Breast epithelium (tissue), 4 donors: ENCODE data around the gene ABCC4. TPM values are rescaled to one million over a fixed set of nuclear protein-coding genes. Genes with fewer than 3 reads are reported as not detected.

Experiments
- DNase-seq, 2 donors: peaks; one replicate each; pipeline ENCODE4 v3.0.0-alpha.2; 2019; ENCODE audit warnings: low spot score in 2 of 2
- H3K27ac ChIP-seq, 2 donors: fragments of 200-600 bp; sonication (generic) in 1 of 2; one replicate each; pipeline ENCODE4 v1.5.1; 2016 to 2019; ENCODE audit warnings: mild to moderate bottlenecking in 1 of 2
- H3K27me3 ChIP-seq, 2 donors: fragments of 200-600 bp; sonication (generic) in 1 of 2; one replicate each; pipeline versions ENCODE4 v1.5.1 to v1.6.0; 2017 to 2019; ENCODE audit warnings: control low read depth in 1 of 2, mild to moderate bottlenecking in 1 of 2
- H3K36me3 ChIP-seq: fragments of 200-600 bp; one replicate; pipeline ENCODE4 v1.5.1; 2019
- H3K4me1 ChIP-seq, 2 donors: fragments of 200-600 bp; sonication (generic); one replicate each; pipeline ENCODE4 v1.5.1; 2016 to 2019; ENCODE audit warnings: control low read depth in 1 of 2
- H3K4me3 ChIP-seq, 3 donors: fragments of 200-600 bp; sonication (generic); 1 replicate in 2 of 3; 2 replicates in 1 of 3; pipeline ENCODE4 v1.5.1; 2016 to 2019; ENCODE audit warnings: mild to moderate bottlenecking in 3 of 3, moderate library complexity in 2 of 3
- H3K9me3 ChIP-seq, 2 donors: fragments of 200-600 bp; sonication (generic) in 1 of 2; one replicate each; pipeline ENCODE4 v1.5.1; 2016 to 2019; ENCODE audit warnings: control low read depth in 1 of 2
- POLR2A ChIP-seq: fragments of 450-650 bp; IDR thresholded peaks from one replicate; pipeline ENCODE4 v1.6.1; 2016; ENCODE audit warnings: antibody characterized with exemption, mild to moderate bottlenecking, moderate library complexity
- POLR2AphosphoS5 ChIP-seq, 3 donors: sonication (generic); formaldehyde crosslinking; IDR thresholded peaks; one replicate each; pipeline ENCODE4 v1.6.1; 2017; ENCODE audit warnings: antibody characterized with exemption in 3 of 3
- intact Hi-C: fragments of 100-400 bp; cut with DNase I; formaldehyde crosslinking; loops from one replicate; pipeline ENCODE4 v1.15.1; 2023; ENCODE audit warnings: low total_unique reads
- total RNA-seq, 3 donors: library from RNA; depleted of rRNA; stranded (reverse); fragments of >200 nt; gene quantifications; one replicate each; pipeline ENCODE4 v1.1.0, GENCODE V29; 2016
- TF ChIP-seq, protein P1 (sequence below), 3 donors: fragments of 450-650 bp; IDR thresholded peaks; one replicate each; pipeline ENCODE4 v1.5.1; 2016 to 2017; ENCODE audit warnings: antibody characterized with exemption in 3 of 3, mild to moderate bottlenecking in 3 of 3, moderate library complexity in 3 of 3

ABCC4 gene
- total RNA-seq, 3 donors from 2014 or later = 4.1 to 6.2 (median 4.5) TPM

GRCh38 chr13:95248953-95249352 lies 52.3 kb downstream of the ABCC4 start:
- Histone ChIP-seq H3K4me1 (no peaks in the 10 kb centered on the region), H3K27me3 (peaks cover 0 to 18% of the 10 kb centered on the region in 2 donors), H3K4me3 (no peak overlapping the region), H3K9me3 (no peaks in the 10 kb centered on the region), H3K36me3 (no peaks in the 10 kb centered on the region), H3K27ac (no peak overlapping the region)
- intact Hi-C loops = no loop called here
- DNase-seq = no peak
- TF ChIP-seq, protein P1, sequence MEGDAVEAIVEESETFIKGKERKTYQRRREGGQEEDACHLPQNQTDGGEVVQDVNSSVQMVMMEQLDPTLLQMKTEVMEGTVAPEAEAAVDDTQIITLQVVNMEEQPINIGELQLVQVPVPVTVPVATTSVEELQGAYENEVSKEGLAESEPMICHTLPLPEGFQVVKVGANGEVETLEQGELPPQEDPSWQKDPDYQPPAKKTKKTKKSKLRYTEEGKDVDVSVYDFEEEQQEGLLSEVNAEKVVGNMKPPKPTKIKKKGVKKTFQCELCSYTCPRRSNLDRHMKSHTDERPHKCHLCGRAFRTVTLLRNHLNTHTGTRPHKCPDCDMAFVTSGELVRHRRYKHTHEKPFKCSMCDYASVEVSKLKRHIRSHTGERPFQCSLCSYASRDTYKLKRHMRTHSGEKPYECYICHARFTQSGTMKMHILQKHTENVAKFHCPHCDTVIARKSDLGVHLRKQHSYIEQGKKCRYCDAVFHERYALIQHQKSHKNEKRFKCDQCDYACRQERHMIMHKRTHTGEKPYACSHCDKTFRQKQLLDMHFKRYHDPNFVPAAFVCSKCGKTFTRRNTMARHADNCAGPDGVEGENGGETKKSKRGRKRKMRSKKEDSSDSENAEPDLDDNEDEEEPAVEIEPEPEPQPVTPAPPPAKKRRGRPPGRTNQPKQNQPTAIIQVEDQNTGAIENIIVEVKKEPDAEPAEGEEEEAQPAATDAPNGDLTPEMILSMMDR (IDR thresholded peaks at IDR 0.05) = no peak
- TF ChIP-seq POLR2A (no peak), POLR2AphosphoS5 (IDR thresholded peaks at IDR 0.05) (no peak)

DNA sequence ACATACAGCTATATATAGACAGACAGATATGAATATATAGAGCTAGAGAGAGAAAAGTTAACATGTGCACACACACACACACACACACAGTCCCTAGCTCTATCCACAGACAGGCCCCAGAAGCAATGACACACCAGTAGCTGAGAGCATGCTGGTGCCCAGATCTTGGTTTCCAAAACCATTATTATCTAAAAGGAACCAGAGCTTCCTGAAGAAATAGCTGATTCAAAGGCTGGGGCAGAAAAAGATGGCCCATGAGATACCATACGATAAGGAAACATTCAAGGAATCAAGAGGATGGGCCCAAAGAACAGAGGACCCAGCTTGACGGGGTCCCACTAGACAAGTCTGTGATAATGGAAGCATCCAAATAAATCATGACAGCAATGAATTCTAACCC lies 53.4 kb downstream of the ABCC4 start:
- Histone ChIP-seq H3K36me3 (no peaks in the 10 kb centered on the region), H3K4me1 (no peaks in the 10 kb centered on the region), H3K9me3 (no peaks in the 10 kb centered on the region), H3K4me3 (no peak overlapping the region), H3K27me3 (peaks cover 0 to 28% of the 10 kb centered on the region in 2 donors), H3K27ac (no peak overlapping the region)
- TF ChIP-seq POLR2A (no peak), POLR2AphosphoS5 (IDR thresholded peaks at IDR 0.05) (no peak)
- TF ChIP-seq, protein P1 (IDR thresholded peaks at IDR 0.05) = no peak
- no peak for DNase-seq
- intact Hi-C loops = no loop called here

- TF ChIP-seq POLR2A = no peak
- TF ChIP-seq, protein P1 (IDR thresholded peaks at IDR 0.05) = no peak
- TF ChIP-seq POLR2AphosphoS5 (IDR thresholded peaks at IDR 0.05) = no peak
Observed at GRCh38 chr13:95247171-95247570, 54.1 kb downstream of the ABCC4 start.

GRCh38 chr13:95246292-95247082 lies 54.8 kb downstream of the ABCC4 start:
- TF ChIP-seq POLR2AphosphoS5 (IDR thresholded peaks at IDR 0.05) = no peak
- TF ChIP-seq, protein P1 (IDR thresholded peaks at IDR 0.05) = no peak
- TF ChIP-seq POLR2A = no peak
- Histone ChIP-seq H3K4me1 (no peaks in the 10 kb centered on the region), H3K4me3 (no peak overlapping the region), H3K36me3 (no peaks in the 10 kb centered on the region), H3K27me3 (peaks cover 0 to 28% of the 10 kb centered on the region in 2 donors), H3K9me3 (no peaks in the 10 kb centered on the region), H3K27ac (no peak overlapping the region)
- DNase-seq = no peak
- intact Hi-C loops = no loop called here

More at GRCh38 chr13:95247171-95247570, 54.1 kb downstream of the ABCC4 start:
- Histone ChIP-seq H3K4me1 (no peaks in the 10 kb centered on the region), H3K27me3 (peaks cover 0 to 29% of the 10 kb centered on the region in 2 donors), H3K36me3 (no peaks in the 10 kb centered on the region), H3K9me3 (no peaks in the 10 kb centered on the region), H3K27ac (no peak overlapping the region), H3K4me3 (no peak overlapping the region)
- intact Hi-C loops = no loop called here
- no peak for DNase-seq

DNA sequence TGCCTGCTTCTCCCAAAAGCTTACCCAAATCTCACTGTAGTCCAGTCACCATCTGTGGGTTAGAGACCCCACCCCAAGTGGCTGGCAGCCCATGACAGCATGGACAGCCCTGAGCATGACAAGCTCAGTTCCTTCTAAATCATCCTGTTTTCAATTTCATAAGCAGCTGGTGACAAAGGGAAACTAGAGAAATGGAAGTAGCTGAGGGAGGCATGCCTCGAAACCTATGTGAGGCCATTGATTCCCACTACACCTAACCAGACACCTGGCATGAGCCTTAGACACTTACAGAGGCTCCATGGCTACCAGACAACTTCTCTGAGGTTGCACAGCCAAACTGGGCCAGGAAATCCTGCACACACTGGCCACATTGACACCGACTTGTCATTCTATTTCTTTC lies 56.2 kb downstream of the ABCC4 start:
- Histone ChIP-seq H3K36me3 (no peaks in the 10 kb centered on the region), H3K9me3 (no peaks in the 10 kb centered on the region), H3K4me3 (no peak overlapping the region), H3K27me3 (peaks cover 0 to 23% of the 10 kb centered on the region in 2 donors), H3K4me1 (no peaks in the 10 kb centered on the region), H3K27ac (no peak overlapping the region)
- intact Hi-C loops = no loop called here
- TF ChIP-seq, protein P1 (IDR thresholded peaks at IDR 0.05) = no peak
- TF ChIP-seq POLR2A = no peak
- DNase-seq = no peak
